Cardiac fibroblast (primary cell): ENCODE data around the gene SIKE1.

Experiments used
- DNase-seq, 2 donors: peaks; one replicate each; pipeline versions ENCODE4 v3.0.0 to v3.0.0-alpha.2; 2010; ENCODE audit warnings: low read depth in 2 of 2
- H3K4me3 ChIP-seq, 2 donors: replicated peaks in 1 of 2; 1 replicate in 1 of 2; 2 replicates in 1 of 2; pipeline ENCODE4 v1.5.1; 2011; ENCODE audit warnings: low read depth in 2 of 2, low read length in 2 of 2, mild to moderate bottlenecking in 2 of 2, moderate library complexity in 1 of 2
- CTCF ChIP-seq: IDR thresholded peaks from one replicate; pipeline ENCODE4 v1.5.1; 2011; ENCODE audit warnings: low read depth, mild to moderate bottlenecking, low read length, inconsistent platforms

The SIKE1 gene

GRCh38 chr1:114723915-114724314 is 56.6 kb downstream of the SIKE1 start:
- DNase-seq: no peak
- no peak overlapping the region for H3K4me3 ChIP-seq
- TF ChIP-seq CTCF: no peak

GRCh38 chr1:114723457-114723856 is 57.0 kb downstream of the SIKE1 start:
- DNase-seq: no peak
- no peak for TF ChIP-seq CTCF

GRCh38 chr1:114720492-114720891 is 60.0 kb downstream of the SIKE1 start:
- no peak for TF ChIP-seq CTCF

More at GRCh38 chr1:114723457-114723856, 57.0 kb downstream of the SIKE1 start:
- no peak overlapping the region for H3K4me3 ChIP-seq

More at GRCh38 chr1:114720492-114720891, 60.0 kb downstream of the SIKE1 start:
- no peak for DNase-seq
- no peak overlapping the region for H3K4me3 ChIP-seq
